Measurements from ENCODE around the gene MAP3K20.

The MAP3K20 gene

DNA sequence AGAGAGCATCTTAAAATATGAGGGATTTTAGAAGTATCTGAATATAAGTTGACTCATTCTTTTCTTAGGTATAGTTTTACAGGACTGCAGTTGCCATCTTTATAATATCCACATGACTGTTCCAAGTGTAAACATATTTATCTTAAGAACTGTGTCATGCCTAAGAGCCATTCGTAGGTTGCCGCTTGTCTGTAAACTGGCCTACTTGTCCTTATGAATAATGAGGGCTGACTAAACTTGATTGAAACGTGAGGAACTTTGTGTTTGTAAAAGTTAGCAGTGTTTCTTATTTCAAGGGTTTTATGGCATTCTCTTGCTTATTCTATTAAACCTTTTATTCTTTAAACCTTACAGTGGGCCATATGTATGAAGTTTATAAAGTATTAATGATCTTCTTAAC is 99.6 kb downstream of the MAP3K20 start:
- no peak for TF ChIP-seq CTCF (IDR thresholded peaks at IDR 0.05; ENCODE audit: extremely low read depth, insufficient read depth, missing control alignments)
- in situ Hi-C loops (cut with MboI; ENCODE audit: low pct_unique_long_range_greater_than_20kb, low sequenced_read_pairs, unreplicated experiment), result no loop called here
- DNase-seq (ENCODE audit: low spot score), result no peak

GRCh38 chr2:173181982-173182381 is 106.3 kb downstream of the MAP3K20 start:
- no peak for DNase-seq (ENCODE audit: low spot score)
- TF ChIP-seq CTCF (IDR thresholded peaks at IDR 0.05; ENCODE audit: extremely low read depth, insufficient read depth, missing control alignments), result no peak
- in situ Hi-C loops (cut with MboI; ENCODE audit: low pct_unique_long_range_greater_than_20kb, low sequenced_read_pairs, unreplicated experiment), result no loop called here

- DNase-seq (ENCODE audit: low spot score), result no peak
- no peak for TF ChIP-seq CTCF (IDR thresholded peaks at IDR 0.05; ENCODE audit: extremely low read depth, insufficient read depth, missing control alignments)
- in situ Hi-C loops (cut with MboI; ENCODE audit: low pct_unique_long_range_greater_than_20kb, low sequenced_read_pairs, unreplicated experiment), result no loop called here
Observed at GRCh38 chr2:173184031-173185004, 108.7 kb downstream of the MAP3K20 start.

DNA sequence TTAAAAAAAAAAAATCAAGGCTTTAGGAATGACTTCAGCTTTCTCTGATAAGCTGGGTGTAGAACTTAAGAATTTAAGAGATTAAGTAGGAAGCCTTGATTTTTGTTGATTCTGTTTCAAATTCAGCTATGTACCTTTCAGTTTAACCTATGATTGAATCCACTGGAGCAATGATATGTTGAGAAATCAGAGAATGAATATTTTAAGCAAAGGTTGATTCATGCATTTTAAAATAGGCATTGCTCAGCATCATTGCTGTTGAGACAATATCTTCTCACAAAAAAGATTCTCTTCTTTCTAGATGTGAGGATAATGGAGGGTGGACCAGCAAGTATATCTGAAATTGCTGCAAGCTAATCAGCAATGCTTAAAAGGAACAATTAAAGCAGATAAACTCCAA is 109.8 kb downstream of the MAP3K20 start:
- TF ChIP-seq CTCF (IDR thresholded peaks at IDR 0.05; ENCODE audit: extremely low read depth, insufficient read depth, missing control alignments), result no peak
- DNase-seq (ENCODE audit: low spot score), result no peak
- in situ Hi-C loops (cut with MboI; ENCODE audit: low pct_unique_long_range_greater_than_20kb, low sequenced_read_pairs, unreplicated experiment), result no loop called here

DNA sequence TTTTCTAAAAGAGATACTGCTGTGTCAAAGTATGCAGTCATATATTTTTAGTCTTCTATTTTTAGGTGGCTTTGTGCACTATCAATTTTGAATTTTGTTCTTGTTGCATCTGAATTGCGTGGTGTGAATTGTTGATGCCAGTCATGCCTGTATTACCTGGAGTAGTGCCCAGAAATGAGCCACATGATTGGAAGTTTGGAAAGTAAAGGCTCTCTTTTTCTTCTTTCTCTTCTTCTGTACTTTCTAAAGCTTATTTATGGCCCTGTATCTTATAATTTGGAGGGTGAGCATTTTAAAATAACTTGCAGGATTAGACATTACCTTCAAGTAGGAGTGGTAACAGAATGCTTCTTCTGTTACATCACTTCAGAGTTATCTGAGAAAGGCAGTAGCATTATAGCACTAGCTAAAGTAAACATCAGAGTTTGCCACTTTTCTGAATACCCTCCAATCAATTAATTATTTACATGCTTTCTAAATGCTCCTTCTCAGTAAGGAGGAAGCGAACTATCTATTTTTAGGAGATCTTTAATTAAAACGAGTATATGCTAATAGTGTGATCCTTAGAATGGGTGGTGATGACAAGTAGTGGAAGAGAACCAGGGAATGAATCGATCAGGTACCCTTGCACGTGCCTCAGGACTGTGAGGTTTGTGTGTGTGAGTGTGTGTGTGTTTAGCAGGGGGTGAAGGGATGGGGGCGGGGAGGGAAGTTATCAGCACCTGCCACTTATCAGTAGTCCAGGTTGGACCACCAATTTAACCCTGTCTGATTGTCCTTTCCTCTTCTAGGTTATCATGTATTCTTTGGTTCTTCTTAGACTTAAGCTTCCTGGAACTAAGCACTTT is 112.5 kb downstream of the MAP3K20 start:
- no peak for DNase-seq (ENCODE audit: low spot score)
- TF ChIP-seq CTCF (IDR thresholded peaks at IDR 0.05; ENCODE audit: extremely low read depth, insufficient read depth, missing control alignments), result no peak
- in situ Hi-C loops (cut with MboI; ENCODE audit: low pct_unique_long_range_greater_than_20kb, low sequenced_read_pairs, unreplicated experiment), result no loop called here

GRCh38 chr2:173191601-173192000 is 116.0 kb downstream of the MAP3K20 start:
- no peak for DNase-seq (ENCODE audit: low spot score)
- TF ChIP-seq CTCF (IDR thresholded peaks at IDR 0.05; ENCODE audit: extremely low read depth, insufficient read depth, missing control alignments), result no peak
- in situ Hi-C loops (cut with MboI; ENCODE audit: low pct_unique_long_range_greater_than_20kb, low sequenced_read_pairs, unreplicated experiment), result no loop called here
